ENCODE measurements around the gene IL17RB. TPM values are rescaled to one million over a fixed set of nuclear protein-coding genes. Genes with fewer than 3 reads are reported as not detected.

Gene IL17RB
- polyA plus RNA-seq, 1 experiment, result 0.36 TPM

GRCh38 chr3:53804697-53805462 is 41.5 kb upstream of the IL17RB start:
- ChIA-PET CTCF (interaction anchor here (0.7 to 1.3 kb wide), 3 partner anchors 10 to 1484 kb away, joined by 3 read pairs; no protein-coding TSS in a partner anchor), POLR2A (no interaction called here)
- Histone ChIP-seq H3K36me3 (ENCODE audit: control insufficient read depth, insufficient read depth, low read length) (no peaks in the 10 kb centered on the region), H3K4me3 (ENCODE audit: low read depth, low read length) (no peak overlapping the region), H3K27me3 (ENCODE audit: control insufficient read depth, insufficient read depth, low read length) (no peaks in the 10 kb centered on the region)
- peak; percentile 52 for DNase-seq (ENCODE audit: low read depth)
- TF ChIP-seq CTCF (IDR thresholded peaks at IDR 0.05; ENCODE audit: insufficient read depth, low read depth, low read length), result no peak

- DNase-seq (ENCODE audit: low read depth), result no peak
- no peaks in the 10 kb centered on the region for H3K27me3 ChIP-seq (ENCODE audit: control insufficient read depth, insufficient read depth, low read length)
- H3K36me3 ChIP-seq (ENCODE audit: control insufficient read depth, insufficient read depth, low read length), result no peaks in the 10 kb centered on the region
- ChIA-PET CTCF (no interaction called here), POLR2A (no interaction called here)
- no peak overlapping the region for H3K4me3 ChIP-seq (ENCODE audit: low read depth, low read length)
- TF ChIP-seq CTCF (IDR thresholded peaks at IDR 0.05; ENCODE audit: insufficient read depth, low read depth, low read length), result no peak
Observed at GRCh38 chr3:53805463-53806159, 40.8 kb upstream of the IL17RB start.

- Histone ChIP-seq H3K36me3 (ENCODE audit: control insufficient read depth, insufficient read depth, low read length) (no peaks in the 10 kb centered on the region), H3K4me3 (ENCODE audit: low read depth, low read length) (no peak overlapping the region), H3K27me3 (ENCODE audit: control insufficient read depth, insufficient read depth, low read length) (no peaks in the 10 kb centered on the region)
- CTCF ChIA-PET, result interaction anchor here (1.5 kb wide), 1 partner anchor 29 kb away, joined by 4 read pairs; no protein-coding TSS in a partner anchor
- no peak; the same call in 1 of the 2 replicates for TF ChIP-seq CTCF (IDR thresholded peaks at IDR 0.05; ENCODE audit: insufficient read depth, low read depth, low read length)
- POLR2A ChIA-PET, result no interaction called here
- DNase-seq (ENCODE audit: low read depth), result peak; percentile 54
Observed at GRCh38 chr3:53806182-53807116, 39.9 kb upstream of the IL17RB start.

- CTCF ChIA-PET, result interaction anchor here (1.5 kb wide), 1 partner anchor 30 kb away, joined by 4 read pairs; no protein-coding TSS in a partner anchor
Observed at GRCh38 chr3:53807117-53807810, 39.1 kb upstream of the IL17RB start.

More at GRCh38 chr3:53807117-53807810, 39.1 kb upstream of the IL17RB start:
- POLR2A ChIA-PET, result no interaction called here
- Histone ChIP-seq H3K4me3 (ENCODE audit: low read depth, low read length) (no peak overlapping the region), H3K36me3 (ENCODE audit: control insufficient read depth, insufficient read depth, low read length) (no peaks in the 10 kb centered on the region), H3K27me3 (ENCODE audit: control insufficient read depth, insufficient read depth, low read length) (no peaks in the 10 kb centered on the region)
- no peak for DNase-seq (ENCODE audit: low read depth)
- no peak for TF ChIP-seq CTCF (IDR thresholded peaks at IDR 0.05; ENCODE audit: insufficient read depth, low read depth, low read length)

All from BJ (cell line).